Stimulated activated CD4-positive, alpha-beta T cell treated with anti-CD3 and anti-CD28 coated beads, Interleukin-1b, Interleukin-23, amount 100 ng/mL, for 4 hours (primary cell): ENCODE measurements around the gene GFER.
"Not testable (repeated sequence)": the region's sequence is repeated elsewhere in the genome, so short reads cannot be mapped to it uniquely, and the experiment has no call there.

Experiments used
- DNase-seq, 2 donors: peaks; one replicate each; pipeline ENCODE4 v3.0.0-alpha.2; 2020; ENCODE audit warnings: low read depth in 2 of 2

Gene GFER

DNA sequence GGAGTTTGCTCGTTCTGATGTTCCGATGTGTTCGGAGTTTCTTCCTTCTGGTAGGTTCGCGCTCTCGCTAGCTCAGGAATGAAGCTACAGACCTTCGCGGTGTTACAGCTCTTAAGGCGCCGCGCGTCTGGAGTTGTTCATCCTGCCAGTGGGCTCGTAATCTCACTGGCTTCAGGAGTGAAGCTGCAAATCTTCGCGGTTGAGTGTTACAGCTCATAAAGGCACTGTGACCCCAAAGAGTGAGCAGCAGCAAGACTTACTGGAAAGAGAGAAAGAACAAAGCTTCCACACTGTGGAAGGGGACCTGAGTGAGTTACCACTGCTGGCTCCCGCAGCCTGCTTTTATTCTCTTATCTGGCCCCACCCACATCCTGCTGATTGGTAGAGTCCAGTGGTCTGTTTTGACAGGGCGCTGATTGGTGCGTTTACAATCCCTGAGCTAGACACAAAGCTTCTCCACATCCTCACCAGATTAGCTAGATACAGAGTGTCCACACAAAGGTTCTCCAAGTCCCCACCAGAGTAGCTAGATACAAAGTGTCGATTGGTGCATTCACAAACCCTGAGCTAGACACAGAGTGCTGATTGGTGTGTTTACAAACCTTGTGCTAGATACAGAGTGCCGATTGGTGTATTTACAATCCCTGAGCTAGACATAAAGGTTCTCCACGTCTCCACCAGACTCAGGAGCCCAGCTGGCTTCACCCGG is 26.4 kb upstream of the GFER start:
- DNase-seq, result not testable (repeated sequence)

- DNase-seq, result not testable (repeated sequence)
These were observed 25.9 kb upstream of the GFER start for GRCh38 chr16:1958143-1958491.

DNA sequence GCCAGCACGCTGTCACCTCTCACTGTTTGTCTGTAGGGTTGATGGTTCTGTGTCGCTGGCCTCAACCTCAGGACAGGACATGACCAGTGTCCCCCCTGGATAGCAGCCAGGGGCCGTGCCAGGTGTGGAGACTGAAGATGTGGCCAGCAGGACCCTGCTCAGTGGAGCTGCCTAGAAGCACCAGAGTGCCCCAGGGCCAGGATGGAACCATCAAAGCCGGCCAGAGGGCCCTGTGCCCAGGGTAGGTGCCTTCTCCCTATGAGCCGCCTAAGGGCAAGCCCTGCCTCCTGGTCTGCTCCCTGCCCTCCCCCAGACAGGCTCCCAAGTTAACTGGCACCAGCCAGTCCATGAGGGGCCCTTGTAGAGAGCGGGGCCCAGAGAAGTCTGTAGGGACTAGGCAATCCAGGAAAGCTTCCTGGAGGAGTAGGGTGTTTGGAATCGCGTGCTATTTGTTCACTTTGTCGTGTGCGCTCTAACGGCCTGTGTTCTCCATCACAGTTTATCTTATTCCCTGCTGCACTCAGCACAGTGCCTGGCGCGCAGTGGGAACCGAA is 25.2 kb upstream of the GFER start:
- DNase-seq, result no peak

GRCh38 chr16:1959269-1960039 is 24.5 kb upstream of the GFER start, which contains the start of gene NDUFB10:
NDUFB10 (plus strand) TSS chr16:1959538; CDS start chr16:1959625, 87 bp downstream.
- DNase-seq, result peak; percentile 86 to 94

DNA sequence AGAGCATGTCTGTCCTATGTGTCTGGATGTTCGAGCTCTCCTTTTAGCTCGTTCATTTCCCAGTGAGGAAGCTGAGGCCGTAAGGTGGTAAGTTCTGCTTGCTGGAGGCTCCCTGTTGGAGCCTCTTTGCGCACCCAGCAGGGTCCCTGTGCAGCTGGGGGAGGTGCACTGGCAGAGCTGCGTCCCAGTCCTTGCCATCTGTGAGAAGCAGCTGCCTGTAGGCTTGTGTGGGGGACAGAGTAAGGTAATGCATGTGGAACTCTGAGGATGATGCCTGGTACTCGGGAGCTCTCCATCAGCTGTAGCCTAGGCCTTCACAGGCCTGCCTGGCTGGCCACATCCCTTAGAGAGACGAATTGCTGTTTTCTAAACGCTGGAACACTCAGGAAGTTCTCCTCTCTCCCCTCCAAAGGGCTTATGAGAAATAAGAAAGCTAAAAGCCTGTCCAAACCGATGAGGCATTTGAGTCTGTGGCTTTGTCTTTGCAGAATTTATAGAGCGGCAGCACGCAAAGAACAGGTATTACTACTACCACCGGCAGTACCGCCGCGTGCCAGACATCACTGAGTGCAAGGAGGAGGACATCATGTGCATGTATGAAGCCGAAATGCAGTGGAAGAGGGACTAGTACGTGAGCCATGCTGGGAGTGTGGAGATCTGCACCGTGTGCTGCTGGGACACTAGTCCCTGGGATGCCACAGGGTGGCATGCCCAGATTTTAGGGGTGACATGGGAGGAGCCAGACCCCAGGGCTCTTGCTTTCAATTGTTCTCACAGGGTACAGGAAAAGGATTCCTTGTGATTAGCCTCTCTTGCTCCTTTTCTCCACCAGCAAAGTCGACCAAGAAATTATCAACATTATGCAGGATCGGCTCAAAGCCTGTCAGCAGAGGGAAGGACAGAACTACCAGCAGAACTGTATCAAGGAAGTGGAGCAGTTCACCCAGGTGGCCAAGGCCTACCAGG is 23.0 kb upstream of the GFER start:
- DNase-seq, result peak; percentile 30 to 45

- DNase-seq, result no peak
These were observed 22.3 kb upstream of the GFER start for GRCh38 chr16:1961651-1962067.

DNA sequence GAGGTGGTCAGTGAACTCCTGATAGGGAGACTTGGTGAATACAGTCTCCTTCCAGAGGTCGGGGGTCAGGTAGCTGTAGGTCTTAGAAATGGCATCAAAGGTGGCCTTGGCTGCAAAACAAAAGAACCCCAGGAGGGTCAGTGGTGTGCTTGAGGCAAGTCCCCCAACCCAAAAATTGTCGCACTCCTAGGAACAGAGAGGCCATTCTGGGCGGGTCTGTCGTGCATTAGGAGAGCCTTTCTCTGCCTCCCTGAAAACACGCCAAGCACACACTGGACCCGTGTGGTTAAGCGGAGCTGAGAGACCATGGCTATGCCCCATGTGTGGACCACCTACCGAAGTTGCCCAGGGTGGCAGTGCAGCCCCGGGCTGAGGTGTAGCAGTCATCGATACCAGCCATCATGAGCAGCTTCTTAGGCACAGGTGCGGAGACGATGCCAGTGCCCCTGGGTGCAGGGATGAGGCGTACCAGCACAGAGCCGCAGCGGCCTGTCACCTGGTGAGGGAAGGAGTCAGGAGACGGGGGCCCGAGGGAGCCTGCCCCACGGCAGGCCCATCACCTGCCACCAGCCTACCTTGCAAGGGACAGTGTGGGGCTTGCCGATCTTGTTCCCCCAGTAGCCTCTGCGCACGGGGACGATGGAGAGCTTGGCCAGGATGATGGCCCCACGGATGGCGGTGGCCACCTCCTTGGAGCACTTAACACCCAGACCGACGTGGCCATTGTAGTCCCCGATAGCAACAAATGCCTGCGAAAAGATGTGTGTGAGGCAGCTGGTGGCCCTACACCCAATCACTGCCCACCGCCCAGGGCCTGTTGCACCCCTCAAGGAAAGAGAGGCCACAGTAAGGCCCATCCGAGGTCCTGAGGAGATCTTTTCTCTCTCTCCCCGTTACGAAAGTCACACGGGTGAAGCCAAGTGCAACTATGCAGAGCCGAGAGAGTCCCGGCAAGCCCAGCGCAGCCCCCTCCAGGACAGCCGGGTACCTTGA is 21.5 kb upstream of the GFER start:
- DNase-seq, result not testable (repeated sequence)

DNA sequence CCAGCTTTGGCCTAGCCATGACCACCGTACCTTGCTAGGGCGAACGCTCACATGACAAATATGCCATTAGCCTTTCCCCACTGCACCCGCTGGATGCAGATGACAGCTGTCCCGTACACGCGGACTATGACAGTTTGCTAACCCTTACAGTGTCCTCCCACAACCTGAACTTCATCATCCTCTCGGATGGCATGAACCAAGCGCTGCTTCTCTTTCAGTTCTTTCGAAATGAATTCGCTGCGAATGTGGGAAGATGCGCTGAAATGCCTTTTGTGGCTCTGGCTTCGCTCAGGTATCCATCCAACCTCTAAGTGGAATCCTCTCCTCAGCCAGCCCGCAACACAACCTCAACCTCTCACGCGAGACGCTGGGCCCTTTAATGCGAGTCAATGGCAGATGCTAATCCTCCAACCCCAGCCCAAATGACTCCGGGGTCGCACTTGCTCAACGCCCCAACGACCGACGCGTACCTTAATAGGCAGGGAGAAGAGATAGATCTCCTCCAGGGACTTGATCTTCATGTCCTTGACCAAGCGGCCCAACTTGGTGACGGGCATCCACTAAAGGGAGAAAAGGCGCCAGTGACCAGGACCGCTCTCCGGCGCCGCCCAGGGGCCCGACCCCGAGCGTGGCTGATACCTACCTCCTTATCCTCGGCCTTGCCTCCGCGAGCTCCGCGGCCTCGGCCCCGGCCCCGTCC is 20.0 kb upstream of the GFER start:
- DNase-seq, result peak in 1 of 2 donors; percentile 32

DNA sequence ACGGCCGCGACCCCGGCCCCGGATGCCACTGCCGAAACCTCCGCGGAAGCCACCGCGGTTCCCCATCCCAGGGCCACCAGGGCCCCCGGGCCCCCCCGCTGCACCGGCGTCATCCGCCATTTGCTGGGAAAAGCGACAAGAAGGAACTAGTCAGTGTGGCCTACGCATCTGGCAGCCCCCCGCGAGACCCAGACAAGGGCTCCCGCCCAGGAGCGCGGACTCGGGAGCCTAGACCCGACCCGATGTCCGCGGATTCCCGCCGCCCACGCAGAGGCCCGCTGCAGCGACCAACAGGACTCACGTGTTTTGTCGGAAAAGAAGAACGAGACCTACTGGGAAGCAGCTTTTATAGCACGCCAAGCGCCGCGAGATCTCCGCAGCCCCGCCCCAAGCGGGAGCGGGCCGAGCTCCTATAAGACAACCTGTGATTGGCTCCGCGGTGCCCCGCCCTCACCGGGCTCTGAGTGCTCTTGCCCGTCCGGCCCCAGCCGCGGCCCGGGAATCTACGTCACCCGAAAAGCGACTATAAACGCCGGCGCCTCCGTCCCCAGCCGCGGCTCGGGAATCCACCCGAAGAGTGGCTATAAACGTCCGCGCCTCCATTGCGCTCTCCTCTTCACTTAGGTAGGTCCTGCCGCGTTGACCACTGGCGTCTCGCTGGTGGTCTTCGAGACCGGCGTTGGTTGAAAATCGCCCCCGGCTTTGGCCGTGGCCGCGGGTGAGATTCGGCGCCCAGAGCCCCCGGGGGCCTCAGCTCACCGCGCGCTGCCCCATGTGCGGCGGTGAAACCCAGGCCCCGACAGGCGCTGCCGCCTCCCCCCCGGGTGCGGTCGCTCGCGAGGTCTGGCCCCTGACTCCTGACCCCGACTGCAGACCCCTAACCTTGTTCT is 19.2 kb upstream of the GFER start, which contains the start of gene RPS2:
TSS of gene RPS2 (minus strand) at position 321 of the 890 bp plus-strand sequence. CDS start at position 120, 201 bp downstream.
- peak; percentile 95 to 97 for DNase-seq

DNA sequence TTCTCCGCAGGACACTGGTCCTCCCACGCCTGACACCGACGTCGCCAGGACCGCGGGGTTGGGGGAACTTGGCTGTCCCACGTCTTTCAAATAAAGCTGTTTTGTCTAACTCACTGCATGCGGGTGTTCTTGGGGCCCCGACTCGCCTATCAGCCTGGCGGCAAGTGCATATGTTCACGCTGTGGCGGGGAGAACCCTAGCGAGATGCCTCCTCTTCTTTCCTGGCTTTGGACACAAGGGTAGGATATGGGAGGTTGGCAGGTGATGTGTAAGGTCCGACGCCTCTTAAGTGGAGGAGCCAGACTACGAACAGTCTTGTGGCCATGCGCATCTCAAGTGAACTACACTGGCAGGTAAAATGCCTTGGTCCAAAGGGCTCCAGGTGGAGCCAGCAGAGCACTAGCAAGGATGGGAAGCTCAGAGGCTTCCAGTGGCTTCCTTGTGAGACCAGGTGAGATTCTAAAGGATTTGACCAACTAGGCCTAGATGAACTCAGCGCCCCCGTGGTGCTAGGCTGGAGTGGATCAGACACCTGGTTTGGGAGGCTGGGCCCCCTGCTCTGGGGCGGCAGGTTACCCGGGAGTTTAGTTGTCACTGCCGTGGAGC is 18.5 kb upstream of the GFER start:
- DNase-seq, result no peak

DNA sequence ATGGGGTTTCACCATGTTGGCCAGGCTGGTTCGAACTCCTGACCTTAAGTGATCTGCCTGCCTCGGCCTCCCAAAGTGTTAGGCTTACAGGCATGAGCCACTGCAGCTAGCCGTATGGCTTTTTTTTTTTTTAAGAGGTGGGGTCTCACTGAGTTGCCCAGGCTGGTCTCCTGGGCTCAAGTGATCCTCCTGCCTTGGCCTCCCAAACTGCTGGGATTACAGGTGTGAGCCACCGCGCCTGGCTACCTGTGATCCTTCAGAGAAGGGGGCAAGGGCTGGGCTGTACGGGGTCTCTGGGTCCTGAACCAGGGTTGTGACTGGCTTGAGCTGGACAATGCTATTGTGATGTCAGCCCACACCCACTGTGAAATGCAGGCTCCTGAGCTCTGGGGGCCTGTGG is 17.5 kb upstream of the GFER start, which contains the start of gene RNF151:
TSS of gene RNF151 (plus strand) at position 397 of the 400 bp plus-strand sequence. CDS start 26 bp downstream, outside the sequence.
- no peak for DNase-seq

GRCh38 chr16:1968146-1968953 is 15.6 kb upstream of the GFER start:
- no peak for DNase-seq

- peak; percentile 93 to 94 for DNase-seq
These were observed 12.1 kb upstream of the GFER start, which contains the start of gene TBL3 for GRCh38 chr16:1971796-1972489. TBL3 (plus strand) TSS chr16:1972053; CDS start chr16:1972165, 112 bp downstream.

DNA sequence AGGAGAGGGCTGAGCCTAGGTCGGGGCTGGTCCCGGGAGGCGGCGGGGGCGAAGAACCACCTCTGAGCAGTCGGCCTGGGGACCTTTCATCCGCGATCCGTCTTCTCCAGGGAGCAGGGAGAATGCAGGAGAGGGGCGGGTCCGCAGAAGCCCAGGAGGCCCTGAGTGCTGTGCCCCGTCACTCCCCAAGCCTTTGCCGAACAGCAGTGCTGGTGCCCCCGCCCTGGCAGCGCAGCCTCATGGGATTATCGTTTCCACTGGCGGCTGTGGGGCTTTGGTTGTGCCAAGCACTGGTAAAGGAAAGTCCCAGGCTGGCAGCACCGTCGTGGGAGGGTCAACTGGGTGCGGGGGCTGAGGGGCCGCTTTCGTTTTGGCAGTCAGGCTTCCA is 11.5 kb upstream of the GFER start:
- no peak for DNase-seq

- DNase-seq, result no peak
These were observed 10.4 kb upstream of the GFER start for GRCh38 chr16:1973461-1974156.
